Thyroid gland (tissue), 4 donors: ENCODE data around the gene MUC2.

Experiments used
- POLR2A ChIP-seq, 2 donors: fragments of 450-650 bp; IDR thresholded peaks; one replicate each; pipeline ENCODE4 v1.6.1; 2017; ENCODE audit warnings: antibody characterized with exemption in 2 of 2, mild to moderate bottlenecking in 2 of 2, moderate library complexity in 1 of 2
- TF ChIP-seq, protein P1 (sequence below), 6 experiments: fragments of 200-600 bp in 3 of 6; fragments of 450-650 bp in 3 of 6; sonication (generic) in 3 of 6; IDR thresholded peaks; one replicate each; pipeline ENCODE4 v1.5.1; 2016 to 2019; ENCODE audit warnings: antibody characterized with exemption in 6 of 6, mild to moderate bottlenecking in 2 of 6, inconsistent platforms in 1 of 6, moderate library complexity in 1 of 6

DNA sequence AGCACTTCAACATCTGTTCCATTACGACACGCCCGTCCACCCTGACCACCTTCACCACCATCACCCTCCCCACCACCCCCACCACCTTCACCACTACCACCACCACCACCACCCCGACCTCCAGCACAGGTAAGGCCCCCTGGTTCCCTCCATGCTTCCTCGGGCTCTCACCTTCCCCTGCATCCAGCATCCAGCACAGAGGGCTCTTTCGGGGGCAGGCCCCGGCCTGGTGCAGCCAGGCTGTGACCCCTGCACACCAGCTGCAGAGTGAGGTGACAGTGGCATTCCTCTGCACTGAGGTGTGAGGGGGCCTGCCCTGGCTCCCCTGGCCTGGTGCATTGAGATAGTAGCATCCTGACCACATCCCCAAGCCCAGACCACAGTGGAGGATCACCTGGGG is 18.2 kb downstream of the MUC2 start:
- TF ChIP-seq, protein P1, sequence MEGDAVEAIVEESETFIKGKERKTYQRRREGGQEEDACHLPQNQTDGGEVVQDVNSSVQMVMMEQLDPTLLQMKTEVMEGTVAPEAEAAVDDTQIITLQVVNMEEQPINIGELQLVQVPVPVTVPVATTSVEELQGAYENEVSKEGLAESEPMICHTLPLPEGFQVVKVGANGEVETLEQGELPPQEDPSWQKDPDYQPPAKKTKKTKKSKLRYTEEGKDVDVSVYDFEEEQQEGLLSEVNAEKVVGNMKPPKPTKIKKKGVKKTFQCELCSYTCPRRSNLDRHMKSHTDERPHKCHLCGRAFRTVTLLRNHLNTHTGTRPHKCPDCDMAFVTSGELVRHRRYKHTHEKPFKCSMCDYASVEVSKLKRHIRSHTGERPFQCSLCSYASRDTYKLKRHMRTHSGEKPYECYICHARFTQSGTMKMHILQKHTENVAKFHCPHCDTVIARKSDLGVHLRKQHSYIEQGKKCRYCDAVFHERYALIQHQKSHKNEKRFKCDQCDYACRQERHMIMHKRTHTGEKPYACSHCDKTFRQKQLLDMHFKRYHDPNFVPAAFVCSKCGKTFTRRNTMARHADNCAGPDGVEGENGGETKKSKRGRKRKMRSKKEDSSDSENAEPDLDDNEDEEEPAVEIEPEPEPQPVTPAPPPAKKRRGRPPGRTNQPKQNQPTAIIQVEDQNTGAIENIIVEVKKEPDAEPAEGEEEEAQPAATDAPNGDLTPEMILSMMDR (IDR thresholded peaks at IDR 0.05) = no peak
- TF ChIP-seq POLR2A (IDR thresholded peaks at IDR 0.05) = no peak
